Body of pancreas (tissue), 4 donors: ENCODE data around the gene FCHSD2.

Experiments used
- POLR2A ChIP-seq, 3 donors: fragments of 450-650 bp; IDR thresholded peaks; one replicate each; pipeline ENCODE4 v1.6.1; 2016; ENCODE audit warnings: antibody characterized with exemption in 3 of 3, mild to moderate bottlenecking in 2 of 3
- TF ChIP-seq, protein P1 (sequence below), 7 experiments: fragments of 450-650 bp in 4 of 7; fragments of 200-600 bp in 3 of 7; sonication (generic) in 3 of 7; IDR thresholded peaks; one replicate each; pipeline ENCODE4 v1.5.1; 2016 to 2019; ENCODE audit warnings: antibody characterized with exemption in 7 of 7

DNA sequence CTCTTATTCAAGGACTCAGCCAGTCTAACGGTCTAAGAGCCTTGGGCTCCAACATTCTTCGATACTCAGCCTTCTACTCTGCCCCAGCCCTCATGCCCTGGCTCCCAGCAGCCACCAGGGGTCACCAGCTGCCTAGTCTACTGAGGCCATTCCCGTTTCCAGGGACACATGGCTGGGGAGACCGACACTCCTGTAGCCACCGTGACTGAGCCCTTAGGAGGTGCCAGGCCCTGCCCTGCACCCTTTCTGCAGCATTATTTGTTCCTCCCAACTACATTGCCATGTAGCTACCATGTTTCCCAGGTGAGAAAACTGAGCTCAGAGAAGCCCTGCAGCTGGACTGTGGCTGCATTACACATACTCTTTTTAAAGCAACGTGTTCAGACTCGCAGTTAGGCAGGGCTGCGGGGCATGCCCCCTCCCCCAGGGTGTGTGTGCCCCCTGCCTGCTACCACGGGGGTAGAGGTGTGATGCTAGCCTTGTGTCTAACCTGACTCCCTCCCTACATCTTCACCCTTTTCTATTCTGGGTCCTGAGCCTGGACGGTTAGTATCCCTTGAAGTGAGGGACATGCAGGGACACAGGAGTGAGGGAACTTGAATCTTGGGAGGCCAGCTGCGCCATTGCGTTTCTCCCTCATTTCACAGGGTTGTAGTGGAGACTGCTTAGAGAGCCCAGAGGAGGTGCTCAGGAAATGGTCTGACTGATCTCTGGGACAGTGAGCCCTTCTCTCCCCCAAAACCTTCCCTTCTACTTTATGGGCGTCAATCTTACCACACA, 310.4 kb downstream of the FCHSD2 start:
- TF ChIP-seq, protein P1, sequence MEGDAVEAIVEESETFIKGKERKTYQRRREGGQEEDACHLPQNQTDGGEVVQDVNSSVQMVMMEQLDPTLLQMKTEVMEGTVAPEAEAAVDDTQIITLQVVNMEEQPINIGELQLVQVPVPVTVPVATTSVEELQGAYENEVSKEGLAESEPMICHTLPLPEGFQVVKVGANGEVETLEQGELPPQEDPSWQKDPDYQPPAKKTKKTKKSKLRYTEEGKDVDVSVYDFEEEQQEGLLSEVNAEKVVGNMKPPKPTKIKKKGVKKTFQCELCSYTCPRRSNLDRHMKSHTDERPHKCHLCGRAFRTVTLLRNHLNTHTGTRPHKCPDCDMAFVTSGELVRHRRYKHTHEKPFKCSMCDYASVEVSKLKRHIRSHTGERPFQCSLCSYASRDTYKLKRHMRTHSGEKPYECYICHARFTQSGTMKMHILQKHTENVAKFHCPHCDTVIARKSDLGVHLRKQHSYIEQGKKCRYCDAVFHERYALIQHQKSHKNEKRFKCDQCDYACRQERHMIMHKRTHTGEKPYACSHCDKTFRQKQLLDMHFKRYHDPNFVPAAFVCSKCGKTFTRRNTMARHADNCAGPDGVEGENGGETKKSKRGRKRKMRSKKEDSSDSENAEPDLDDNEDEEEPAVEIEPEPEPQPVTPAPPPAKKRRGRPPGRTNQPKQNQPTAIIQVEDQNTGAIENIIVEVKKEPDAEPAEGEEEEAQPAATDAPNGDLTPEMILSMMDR (IDR thresholded peaks at IDR 0.05), result peak; percentile 88 to 98 (median 96)
- TF ChIP-seq POLR2A (IDR thresholded peaks at IDR 0.05), result no peak
